NCI-H2227 (cell line): ENCODE results near the gene GOLGA8Q.
"Not testable (repeated sequence)": the region's sequence is repeated elsewhere in the genome, so short reads cannot be mapped to it uniquely, and the experiment has no call there.

Experiments
- DNase-seq: peaks from one replicate; lab custom pipeline; 2025; ENCODE audit not compliant: unreplicated experiment; lab: John Stamatoyannopoulos, UW

The GOLGA8Q gene

GRCh38 chr15:30551750-30552149 lies at the start of gene GOLGA8Q:
GOLGA8Q (plus strand) TSS chr15:30552050; CDS start chr15:30552078, 28 bp downstream.
- DNase-seq, result not testable (repeated sequence)

GRCh38 chr15:30502904-30503781 lies 48.7 kb upstream of the GOLGA8Q start:
- DNase-seq, result not testable (repeated sequence)

GRCh38 chr15:30504162-30504843 lies 47.5 kb upstream of the GOLGA8Q start:
- DNase-seq, result not testable (repeated sequence)

- not testable (repeated sequence) for DNase-seq
These were observed 37.3 kb upstream of the GOLGA8Q start for GRCh38 chr15:30514545-30514944.

- not testable (repeated sequence) for DNase-seq
These were observed 28.2 kb upstream of the GOLGA8Q start for GRCh38 chr15:30523453-30524243.

GRCh38 chr15:30525912-30526311 lies 25.9 kb upstream of the GOLGA8Q start:
- not testable (repeated sequence) for DNase-seq

GRCh38 chr15:30529049-30529448 lies 22.8 kb upstream of the GOLGA8Q start:
- DNase-seq, result not testable (repeated sequence)

GRCh38 chr15:30566949-30567348 lies 15.1 kb downstream of the GOLGA8Q start:
- DNase-seq, result not testable (repeated sequence)

GRCh38 chr15:30573012-30573491 lies 21.2 kb downstream of the GOLGA8Q start:
- DNase-seq, result not testable (repeated sequence)

- DNase-seq, result not testable (repeated sequence)
These were observed 27.6 kb downstream of the GOLGA8Q start for GRCh38 chr15:30579394-30579970.

GRCh38 chr15:30580716-30581115 lies 28.9 kb downstream of the GOLGA8Q start:
- DNase-seq, result not testable (repeated sequence)

- DNase-seq, result not testable (repeated sequence)
These were observed 47.1 kb downstream of the GOLGA8Q start for GRCh38 chr15:30598953-30599352.

- DNase-seq, result not testable (repeated sequence)
These were observed 51.9 kb downstream of the GOLGA8Q start, which contains the start of gene GOLGA8H for GRCh38 chr15:30603796-30604195. GOLGA8H (plus strand) TSS chr15:30604028; CDS start chr15:30604126, 98 bp downstream.
